ENCODE results near the gene ZIC3.

GRCh38 chrX:137550665-137551261 is 15.2 kb upstream of the ZIC3 start:
- no peak for TF ChIP-seq POLR2A (IDR thresholded peaks at IDR 0.05)
- TF ChIP-seq CTCF (IDR thresholded peaks at IDR 0.05), result no peak
- TF ChIP-seq EP300 (IDR thresholded peaks at IDR 0.05), result no peak
